HEK293T (cell line): Measurements from ENCODE around the gene STMN1.

Source experiments
- CTCF ChIA-PET: fragments of 350-600 bp; formaldehyde crosslinking; extraction: SDS; loops from one replicate; lab custom pipeline; 2021; ENCODE audit warnings: antibody characterized with exemption, inconsistent platforms; lab: Yijun Ruan, JAX
- POLR2A ChIA-PET: fragments of 350-600 bp; formaldehyde crosslinking; extraction: SDS; loops from one replicate; lab custom pipeline; 2020; ENCODE audit warnings: antibody characterized with exemption, inconsistent platforms; lab: Yijun Ruan, JAX
- DNase-seq: peaks from one replicate; pipeline ENCODE4 v3.0.0; 2012; ENCODE audit warnings: mixed read lengths; ENCODE audit errors: extremely low spot score
- ARNT ChIP-seq: fragments of 450-650 bp; IDR thresholded peaks from 2 replicates; pipeline ENCODE4 v1.6.1; 2017; ENCODE audit warnings: mild to moderate bottlenecking
- BHLHE40 ChIP-seq: fragments of 450-650 bp; IDR thresholded peaks from 2 replicates; pipeline ENCODE4 v1.6.1; 2016; ENCODE audit warnings: mild to moderate bottlenecking, moderate library complexity, borderline replicate concordance
- CTBP1 ChIP-seq: fragments of 450-650 bp; IDR thresholded peaks from 2 replicates; pipeline ENCODE4 v1.6.1; 2016; ENCODE audit warnings: borderline replicate concordance
- ELF4 ChIP-seq: fragments of 450-650 bp; IDR thresholded peaks from 2 replicates; pipeline ENCODE4 v1.6.1; 2017; ENCODE audit warnings: antibody characterized with exemption
- FOXA1 ChIP-seq: fragments of 450-650 bp; IDR thresholded peaks from 2 replicates; pipeline ENCODE4 v1.6.1; 2016; ENCODE audit warnings: mild to moderate bottlenecking
- FOXK2 ChIP-seq: fragments of 450-650 bp; IDR thresholded peaks from 2 replicates; pipeline ENCODE4 v1.6.1; 2016; ENCODE audit warnings: mild to moderate bottlenecking
- FOXM1 ChIP-seq: fragments of 450-650 bp; IDR thresholded peaks from 2 replicates; pipeline ENCODE4 v1.6.1; 2017; ENCODE audit warnings: mild to moderate bottlenecking, borderline replicate concordance
- HDGF ChIP-seq: fragments of 450-650 bp; IDR thresholded peaks from 2 replicates; pipeline ENCODE4 v1.6.1; 2017; ENCODE audit warnings: antibody characterized with exemption, borderline replicate concordance
- L3MBTL2 ChIP-seq: fragments of 450-650 bp; conservative IDR thresholded peaks from 2 replicates; pipeline ENCODE4 v1.6.1; 2016; ENCODE audit warnings: mild to moderate bottlenecking
- LEF1 ChIP-seq: fragments of 450-650 bp; IDR thresholded peaks from 2 replicates; pipeline ENCODE4 v1.6.1; 2017; ENCODE audit warnings: mild to moderate bottlenecking, borderline replicate concordance
- NFRKB ChIP-seq: fragments of 450-650 bp; IDR thresholded peaks from 2 replicates; pipeline ENCODE4 v1.6.1; 2016; ENCODE audit warnings: mild to moderate bottlenecking, moderate library complexity
- PKNOX1 ChIP-seq: fragments of 450-650 bp; IDR thresholded peaks from 2 replicates; pipeline ENCODE4 v1.6.1; 2016
- SP1 ChIP-seq: fragments of 450-650 bp; IDR thresholded peaks from 2 replicates; pipeline ENCODE4 v1.6.1; 2017
- SUZ12 ChIP-seq: fragments of 450-650 bp; IDR thresholded peaks from 2 replicates; pipeline ENCODE4 v1.6.1; 2016; ENCODE audit warnings: mild to moderate bottlenecking
- TARDBP ChIP-seq: fragments of 450-650 bp; IDR thresholded peaks from 2 replicates; pipeline ENCODE4 v1.6.1; 2016
- ZNF384 ChIP-seq: fragments of 450-650 bp; IDR thresholded peaks from 2 replicates; pipeline ENCODE4 v1.6.1; 2016

Gene STMN1

DNA sequence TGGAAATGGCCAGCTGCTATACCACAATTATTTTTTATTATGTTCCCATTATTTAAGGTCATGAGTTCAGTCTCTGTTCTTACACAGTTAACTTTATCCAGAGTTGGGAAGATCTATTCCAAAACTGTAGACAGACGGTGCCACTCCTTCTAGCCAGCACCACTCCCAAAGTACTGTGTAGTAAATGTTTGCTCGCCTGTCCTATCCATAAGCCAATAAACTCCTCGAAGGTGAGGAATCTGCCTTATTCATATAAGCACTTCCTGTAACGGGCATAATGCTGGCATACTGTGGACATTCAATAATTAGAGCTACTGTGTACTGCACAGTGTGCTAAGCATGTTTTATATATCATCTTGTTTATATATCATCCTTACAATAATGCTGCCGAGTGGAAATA lies 26.1 kb upstream of the STMN1 start:
- TF ChIP-seq FOXM1 (no peak), CTBP1 (no peak), NFRKB (no peak), HDGF (no peak), BHLHE40 (no peak), LEF1 (no peak), ELF4 (no peak), L3MBTL2 (no peak), SP1 (no peak), ZNF384 (no peak), PKNOX1 (no peak)
- POLR2A ChIA-PET, result interaction anchor here (0.9 kb wide), 1 partner anchor 89 kb away, joined by 3 read pairs; the partner anchor contains the start of gene EXTL1
- DNase-seq, result no peak
- CTCF ChIA-PET, result interaction anchor here (1.9 kb wide), 1 partner anchor 36 kb away, joined by 8 read pairs; no protein-coding TSS in a partner anchor

GRCh38 chr1:25929016-25929415 lies 22.8 kb upstream of the STMN1 start:
- no peak for TF ChIP-seq CTBP1
- no peak for TF ChIP-seq NFRKB
- no peak for TF ChIP-seq ELF4
- TF ChIP-seq ARNT, result no peak
- TF ChIP-seq FOXK2, result no peak
- no peak for TF ChIP-seq FOXA1
- POLR2A ChIA-PET, result interaction anchor here (1.7 kb wide), 1 partner anchor 69 kb away, joined by 3 read pairs; the partner anchor contains the start of gene PAFAH2
- CTCF ChIA-PET, result no interaction called here
- DNase-seq, result no peak

DNA sequence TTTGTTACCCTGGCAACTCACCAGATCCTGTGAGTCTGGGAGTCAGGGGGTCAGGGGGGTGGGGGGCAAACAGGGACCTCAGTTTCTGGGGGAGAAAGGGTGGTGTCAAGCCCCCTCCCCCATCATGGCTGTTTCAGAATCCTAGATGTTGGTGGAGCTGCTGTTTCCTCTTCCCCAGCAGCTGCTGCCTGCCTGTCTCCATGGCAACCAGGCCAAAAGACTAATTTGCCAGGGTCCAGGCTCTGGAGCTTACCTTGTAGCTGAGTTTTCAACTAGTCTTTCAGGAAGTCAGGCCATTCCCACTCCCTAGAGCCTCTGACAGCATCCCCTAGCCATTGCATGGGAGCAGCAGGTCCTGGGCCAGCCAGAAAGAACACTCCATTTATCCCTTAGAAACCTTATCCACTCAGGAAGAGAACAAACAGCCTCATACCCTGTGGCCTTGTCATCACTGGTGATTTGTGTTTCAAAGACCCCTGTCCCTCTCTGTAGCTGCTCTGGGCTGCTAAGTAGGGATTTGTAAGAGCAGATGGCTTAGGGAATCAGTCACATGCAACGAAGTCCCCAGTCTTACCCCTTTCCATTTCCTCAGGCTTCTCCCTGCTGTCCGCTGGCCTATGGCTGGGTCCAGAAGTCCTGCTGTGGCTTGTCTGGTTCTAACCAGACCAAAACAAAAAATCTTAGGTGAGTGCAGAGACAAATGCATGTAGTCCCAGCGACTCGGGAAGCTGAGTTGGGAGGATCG lies 21.5 kb upstream of the STMN1 start:
- POLR2A ChIA-PET, result interaction anchor here (1.7 kb wide), 1 partner anchor 70 kb away, joined by 3 read pairs; the partner anchor contains the start of gene PAFAH2
- CTCF ChIA-PET, result no interaction called here
- no peak for DNase-seq
- TF ChIP-seq PKNOX1 (no peak), SUZ12 (no peak), TARDBP (no peak), LEF1 (no peak), FOXK2 (no peak), NFRKB (no peak), ELF4 (no peak), HDGF (no peak), CTBP1 (no peak), ZNF384 (no peak), FOXM1 (no peak), BHLHE40 (no peak)

- ChIA-PET CTCF (no interaction called here), POLR2A (no interaction called here)
- TF ChIP-seq NFRKB (no peak), TARDBP (no peak), ELF4 (no peak), FOXM1 (no peak), SP1 (no peak), ZNF384 (no peak)
- no peak for DNase-seq
These were observed 20.7 kb upstream of the STMN1 start for GRCh38 chr1:25926731-25927496.

DNA sequence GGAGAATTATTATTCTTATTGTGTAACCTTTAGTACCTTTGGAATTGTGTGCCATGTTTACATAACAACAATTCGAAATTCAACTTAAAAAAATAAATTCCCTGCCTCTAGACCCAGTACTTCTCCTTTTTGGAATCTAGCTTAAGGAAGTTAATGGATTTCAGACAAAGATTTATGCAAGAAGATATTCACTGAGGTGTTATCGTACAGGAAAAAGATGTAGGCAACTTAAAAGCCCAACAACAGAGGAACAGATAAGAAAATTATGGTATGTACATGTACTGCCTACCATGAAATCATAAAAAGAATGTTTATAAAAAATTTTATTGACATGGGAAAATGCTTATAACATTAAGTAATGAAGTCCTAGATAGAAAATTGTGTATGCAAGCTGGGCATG lies 18.2 kb upstream of the STMN1 start:
- TF ChIP-seq ARNT, result no peak
- no peak for TF ChIP-seq ELF4
- TF ChIP-seq SP1, result no peak
- TF ChIP-seq HDGF, result no peak
- no peak for TF ChIP-seq PKNOX1
- TF ChIP-seq ZNF384, result no peak
- no peak for TF ChIP-seq FOXM1
- TF ChIP-seq TARDBP, result no peak
- no peak for TF ChIP-seq NFRKB
- TF ChIP-seq L3MBTL2, result no peak
- no peak for TF ChIP-seq BHLHE40
- no peak for TF ChIP-seq LEF1
- TF ChIP-seq CTBP1, result no peak
- no peak for TF ChIP-seq FOXA1
- TF ChIP-seq SUZ12, result no peak
- TF ChIP-seq FOXK2, result no peak
- no peak for DNase-seq
- ChIA-PET CTCF (no interaction called here), POLR2A (no interaction called here)

- CTCF ChIA-PET, result no interaction called here
- DNase-seq, result no peak
- POLR2A ChIA-PET, result no interaction called here
- no peak for TF ChIP-seq CTBP1
- no peak for TF ChIP-seq L3MBTL2
- TF ChIP-seq SP1, result no peak
- no peak for TF ChIP-seq TARDBP
- TF ChIP-seq ARNT, result no peak
- no peak for TF ChIP-seq NFRKB
- TF ChIP-seq FOXK2, result no peak
- TF ChIP-seq SUZ12, result no peak
- no peak for TF ChIP-seq LEF1
- TF ChIP-seq FOXA1, result no peak
- no peak for TF ChIP-seq FOXM1
- no peak for TF ChIP-seq ELF4
- TF ChIP-seq BHLHE40, result no peak
- no peak for TF ChIP-seq PKNOX1
These were observed 16.8 kb upstream of the STMN1 start for GRCh38 chr1:25922971-25923552.
